ENCODE data around the gene TMEM132D.

- TF ChIP-seq ZNF512 (CRISPR knock-in tag; IDR thresholded peaks at IDR 0.05; ENCODE audit: borderline replicate concordance) (no peak), PREB (CRISPR knock-in tag; IDR thresholded peaks at IDR 0.05; ENCODE audit: borderline replicate concordance) (no peak), SMAD4 (CRISPR knock-in tag; IDR thresholded peaks at IDR 0.05) (no peak), ATF3 (CRISPR knock-in tag; conservative IDR thresholded peaks at IDR 0.05) (no peak)
- TF ChIP-seq, protein P1, sequence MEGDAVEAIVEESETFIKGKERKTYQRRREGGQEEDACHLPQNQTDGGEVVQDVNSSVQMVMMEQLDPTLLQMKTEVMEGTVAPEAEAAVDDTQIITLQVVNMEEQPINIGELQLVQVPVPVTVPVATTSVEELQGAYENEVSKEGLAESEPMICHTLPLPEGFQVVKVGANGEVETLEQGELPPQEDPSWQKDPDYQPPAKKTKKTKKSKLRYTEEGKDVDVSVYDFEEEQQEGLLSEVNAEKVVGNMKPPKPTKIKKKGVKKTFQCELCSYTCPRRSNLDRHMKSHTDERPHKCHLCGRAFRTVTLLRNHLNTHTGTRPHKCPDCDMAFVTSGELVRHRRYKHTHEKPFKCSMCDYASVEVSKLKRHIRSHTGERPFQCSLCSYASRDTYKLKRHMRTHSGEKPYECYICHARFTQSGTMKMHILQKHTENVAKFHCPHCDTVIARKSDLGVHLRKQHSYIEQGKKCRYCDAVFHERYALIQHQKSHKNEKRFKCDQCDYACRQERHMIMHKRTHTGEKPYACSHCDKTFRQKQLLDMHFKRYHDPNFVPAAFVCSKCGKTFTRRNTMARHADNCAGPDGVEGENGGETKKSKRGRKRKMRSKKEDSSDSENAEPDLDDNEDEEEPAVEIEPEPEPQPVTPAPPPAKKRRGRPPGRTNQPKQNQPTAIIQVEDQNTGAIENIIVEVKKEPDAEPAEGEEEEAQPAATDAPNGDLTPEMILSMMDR (IDR thresholded peaks at IDR 0.05): no peak
- TF ChIP-seq, protein P2, sequence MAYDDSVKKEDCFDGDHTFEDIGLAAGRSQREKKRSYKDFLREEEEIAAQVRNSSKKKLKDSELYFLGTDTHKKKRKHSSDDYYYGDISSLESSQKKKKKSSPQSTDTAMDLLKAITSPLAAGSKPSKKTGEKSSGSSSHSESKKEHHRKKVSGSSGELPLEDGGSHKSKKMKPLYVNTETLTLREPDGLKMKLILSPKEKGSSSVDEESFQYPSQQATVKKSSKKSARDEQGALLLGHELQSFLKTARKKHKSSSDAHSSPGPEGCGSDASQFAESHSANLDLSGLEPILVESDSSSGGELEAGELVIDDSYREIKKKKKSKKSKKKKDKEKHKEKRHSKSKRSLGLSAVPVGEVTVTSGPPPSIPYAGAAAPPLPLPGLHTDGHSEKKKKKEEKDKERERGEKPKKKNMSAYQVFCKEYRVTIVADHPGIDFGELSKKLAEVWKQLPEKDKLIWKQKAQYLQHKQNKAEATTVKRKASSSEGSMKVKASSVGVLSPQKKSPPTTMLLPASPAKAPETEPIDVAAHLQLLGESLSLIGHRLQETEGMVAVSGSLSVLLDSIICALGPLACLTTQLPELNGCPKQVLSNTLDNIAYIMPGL (CRISPR knock-in tag; IDR thresholded peaks at IDR 0.05): no peak
- TF ChIP-seq, protein P3, sequence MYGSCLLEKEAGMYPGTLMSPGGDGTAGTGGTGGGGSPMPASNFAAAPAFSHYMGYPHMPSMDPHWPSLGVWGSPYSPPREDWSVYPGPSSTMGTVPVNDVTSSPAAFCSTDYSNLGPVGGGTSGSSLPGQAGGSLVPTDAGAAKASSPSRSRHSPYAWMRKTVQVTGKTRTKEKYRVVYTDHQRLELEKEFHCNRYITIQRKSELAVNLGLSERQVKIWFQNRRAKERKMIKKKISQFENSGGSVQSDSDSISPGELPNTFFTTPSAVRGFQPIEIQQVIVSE (CRISPR knock-in tag; IDR thresholded peaks at IDR 0.05; ENCODE audit: borderline replicate concordance): no peak
- TF ChIP-seq, protein P4, sequence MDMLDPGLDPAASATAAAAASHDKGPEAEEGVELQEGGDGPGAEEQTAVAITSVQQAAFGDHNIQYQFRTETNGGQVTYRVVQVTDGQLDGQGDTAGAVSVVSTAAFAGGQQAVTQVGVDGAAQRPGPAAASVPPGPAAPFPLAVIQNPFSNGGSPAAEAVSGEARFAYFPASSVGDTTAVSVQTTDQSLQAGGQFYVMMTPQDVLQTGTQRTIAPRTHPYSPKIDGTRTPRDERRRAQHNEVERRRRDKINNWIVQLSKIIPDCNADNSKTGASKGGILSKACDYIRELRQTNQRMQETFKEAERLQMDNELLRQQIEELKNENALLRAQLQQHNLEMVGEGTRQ (CRISPR knock-in tag; IDR thresholded peaks at IDR 0.05): no peak
- TF ChIP-seq, protein P5, sequence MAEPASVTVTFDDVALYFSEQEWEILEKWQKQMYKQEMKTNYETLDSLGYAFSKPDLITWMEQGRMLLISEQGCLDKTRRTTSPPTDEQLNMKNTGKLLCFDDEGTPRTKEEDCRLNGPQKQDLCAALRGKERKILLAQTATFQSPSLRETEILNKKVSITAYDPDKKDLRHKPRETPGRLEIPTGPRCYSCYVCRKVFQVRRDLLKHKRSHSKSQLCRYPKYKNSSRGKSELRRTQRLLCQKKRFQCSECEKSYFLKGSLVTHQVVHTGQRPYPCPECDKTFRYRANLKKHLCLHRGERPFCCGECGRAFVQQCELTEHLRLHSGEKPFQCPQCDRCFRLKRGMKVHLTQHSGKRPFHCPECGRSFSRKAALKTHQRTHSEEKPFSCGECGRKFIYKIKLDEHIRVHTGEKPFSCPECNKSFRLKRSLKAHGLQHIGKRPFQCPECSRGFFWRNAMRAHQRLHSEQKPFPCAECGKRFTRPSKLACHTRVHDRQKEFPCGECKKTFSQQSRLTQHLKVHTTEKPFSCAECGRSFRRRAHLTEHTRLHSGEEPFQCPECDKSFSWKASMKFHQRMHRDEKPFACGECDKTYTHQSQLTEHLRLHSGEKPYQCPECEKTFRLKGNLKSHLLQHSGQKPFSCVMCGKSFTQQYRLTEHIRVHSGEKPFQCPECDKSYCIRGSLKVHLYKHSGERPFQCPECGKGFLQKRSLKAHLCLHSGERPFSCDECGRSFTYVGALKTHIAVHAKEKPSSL (CRISPR knock-in tag; conservative IDR thresholded peaks at IDR 0.05): no peak
Measured at GRCh38 chr12:129854591-129854990, 49.2 kb downstream of the TMEM132D start.

All from WTC11 (cell line).